ENCODE results near the gene TADA2A. TPM values are rescaled to one million over a fixed set of nuclear protein-coding genes. Genes with fewer than 3 reads are reported as not detected.

TADA2A gene
- total RNA-seq: 18.2 and 22.0 TPM in 2 replicates

GRCh38 chr17:37406635-37407461 is at the start of gene TADA2A, which contains the start of gene ACACA:
Gene TADA2A (plus strand): TSS chr17:37406886. CDS start chr17:37411366, 4,480 bp downstream.
Gene ACACA (minus strand): TSS chr17:37406836. CDS start chr17:37406299, 537 bp downstream.

GRCh38 chr17:37375706-37376105 is 31.0 kb upstream of the TADA2A start, which contains the start of gene C17orf78:
Gene C17orf78 (plus strand): TSS chr17:37375985. CDS start chr17:37376093, 108 bp downstream.

GRCh38 chr17:37489197-37490001 is 82.7 kb downstream of the TADA2A start, which contains the start of gene DUSP14:
Gene DUSP14 (plus strand): TSS chr17:37489891. CDS start chr17:37512273, 22,382 bp downstream.

Other genes with a start within 250 kb of the TADA2A start
- gene C17orf78, start 30.9 kb upstream of the TADA2A start, total RNA-seq: not detected in 2 replicates
- gene ACACA, start 50 bp upstream of the TADA2A start, total RNA-seq: 27.9 and 37.4 TPM in 2 replicates
- gene DUSP14, start 83.0 kb downstream of the TADA2A start, total RNA-seq: 27.3 and 33.5 TPM in 2 replicates
- 9.0 and 15.0 TPM in 2 replicates for gene SYNRG, start 202.5 kb downstream of the TADA2A start, total RNA-seq
- gene DDX52, start 236.6 kb downstream of the TADA2A start, total RNA-seq: 25.5 and 34.9 TPM in 2 replicates